CD14-positive monocyte (primary cell): Measurements from ENCODE around the gene STARD13. TPM values are rescaled to one million over a fixed set of nuclear protein-coding genes. Genes with fewer than 3 reads are reported as not detected.
A peak's percentile ranks its signal among the peaks of the same experiment; 100 is the strongest.

Experiments
- DNase-seq, 3 donors: peaks; one replicate each; pipeline ENCODE4 v3.0.0-alpha.2; 2011 to 2022
- H2AFZ ChIP-seq: 2 replicates; pipeline ENCODE4 v1.6.0; 2012; ENCODE audit warnings: mild to moderate bottlenecking, low read depth, low read length, inconsistent platforms; ENCODE audit not compliant: insufficient read depth, poor library complexity, severe bottlenecking
- H3K27ac ChIP-seq, 2 donors: 1 replicate in 1 of 2; 2 replicates in 1 of 2; pipeline ENCODE4 v1.5.1; 2012 to 2013; ENCODE audit warnings: low read length in 2 of 2, control low read depth in 1 of 2, inconsistent platforms in 1 of 2, low read depth in 1 of 2, mild to moderate bottlenecking in 1 of 2
- H3K27me3 ChIP-seq, 2 donors: one replicate each; pipeline versions ENCODE4 v1.6.0 to v1.6.1; 2011 to 2013; ENCODE audit warnings: low read length in 2 of 2; ENCODE audit not compliant: control insufficient read depth in 2 of 2, insufficient read depth in 2 of 2
- H3K36me3 ChIP-seq, 2 donors: replicated peaks in 1 of 2; 1 replicate in 1 of 2; 2 replicates in 1 of 2; pipeline versions ENCODE4 v1.5.1 to v1.6.1; 2012 to 2013; ENCODE audit warnings: low read length in 2 of 2, control low read depth in 1 of 2, inconsistent platforms in 1 of 2, mild to moderate bottlenecking in 1 of 2; ENCODE audit not compliant: insufficient read depth in 2 of 2, control insufficient read depth in 1 of 2
- H3K4me1 ChIP-seq, 2 donors: 1 replicate in 1 of 2; 2 replicates in 1 of 2; pipeline versions ENCODE4 v1.5.1 to v1.6.1; 2012 to 2013; ENCODE audit warnings: low read length in 2 of 2, control low read depth in 1 of 2, inconsistent platforms in 1 of 2, mild to moderate bottlenecking in 1 of 2, moderate library complexity in 1 of 2; ENCODE audit not compliant: insufficient read depth in 2 of 2, control insufficient read depth in 1 of 2
- H3K4me2 ChIP-seq: replicated peaks from 2 replicates; pipeline ENCODE3; 2012; ENCODE audit warnings: low read length, moderate library complexity, mild to moderate bottlenecking; ENCODE audit not compliant: poor library complexity, severe bottlenecking; ENCODE audit errors: extremely low read depth
- H3K4me3 ChIP-seq, 3 experiments: fragments of 200-600 bp in 1 of 3; sonication (generic) in 1 of 3; replicated peaks in 1 of 3; 1 replicate in 2 of 3; 2 replicates in 1 of 3; pipeline ENCODE4 v1.5.1; 2011 to 2013; ENCODE audit warnings: low read length in 3 of 3, mild to moderate bottlenecking in 3 of 3, control low read depth in 2 of 3, low read depth in 2 of 3, inconsistent platforms in 1 of 3, moderate library complexity in 1 of 3
- H3K79me2 ChIP-seq: 2 replicates; pipeline ENCODE4 v1.6.0; 2012; ENCODE audit warnings: mild to moderate bottlenecking, control low read depth, inconsistent platforms, low read length, moderate library complexity; ENCODE audit not compliant: insufficient read depth
- H3K9ac ChIP-seq: 2 replicates; pipeline ENCODE4 v1.6.0; 2017; ENCODE audit warnings: low read length, mild to moderate bottlenecking; ENCODE audit not compliant: insufficient read depth, poor library complexity, severe bottlenecking
- H3K9me3 ChIP-seq, 2 donors: replicated peaks in 1 of 2; 1 replicate in 1 of 2; 2 replicates in 1 of 2; pipeline versions ENCODE4 v1.5.1 to v1.6.1; 2012 to 2013; ENCODE audit warnings: low read length in 2 of 2, control low read depth in 1 of 2; ENCODE audit not compliant: control insufficient read depth in 1 of 2, insufficient read depth in 1 of 2
- H4K20me1 ChIP-seq: 2 replicates; pipeline ENCODE4 v1.6.0; 2012; ENCODE audit warnings: mild to moderate bottlenecking, low read length, control low read depth, moderate library complexity; ENCODE audit not compliant: insufficient read depth
- H3K27ac Mint-ChIP-seq, 7 donors: one replicate each; pipeline ENCODE4 v1.8.0; 2020; ENCODE audit warnings: mild to moderate bottlenecking in 7 of 7, mixed read lengths in 7 of 7, moderate library complexity in 6 of 7, inconsistent platforms in 2 of 7
- H3K27me3 Mint-ChIP-seq, 3 donors: one replicate each; pipeline ENCODE4 v1.8.0; 2021 to 2022; ENCODE audit warnings: low read depth in 3 of 3, mild to moderate bottlenecking in 3 of 3, mixed read lengths in 3 of 3, moderate library complexity in 3 of 3, inconsistent platforms in 1 of 3
- H3K36me3 Mint-ChIP-seq, 2 donors: one replicate each; pipeline ENCODE4 v1.8.0; 2020; ENCODE audit warnings: mixed read lengths in 2 of 2, inconsistent platforms in 1 of 2, mild to moderate bottlenecking in 1 of 2
- H3K4me1 Mint-ChIP-seq: one replicate; pipeline ENCODE4 v1.8.0; 2020; ENCODE audit warnings: mild to moderate bottlenecking, mixed read lengths
- H3K4me3 Mint-ChIP-seq, 2 donors: one replicate each; pipeline ENCODE4 v1.8.0; 2020; ENCODE audit warnings: mild to moderate bottlenecking in 2 of 2, mixed read lengths in 2 of 2, moderate library complexity in 1 of 2
- H3K9me3 Mint-ChIP-seq, 7 donors: one replicate each; pipeline ENCODE4 v1.8.0; 2020 to 2022; ENCODE audit warnings: mixed read lengths in 7 of 7, mild to moderate bottlenecking in 6 of 7, moderate library complexity in 6 of 7, inconsistent platforms in 2 of 7
- CTCF ChIP-seq: fragments of 200-600 bp; IDR thresholded peaks from one replicate; pipeline ENCODE4 v1.8.0; 2022; ENCODE audit warnings: antibody characterized with exemption, mild to moderate bottlenecking
- WGBS: methylation state at CpG from one replicate; pipeline ENCODE4 v1.1.5; 2013; ENCODE audit warnings: missing lambda C conversion rate; ENCODE audit not compliant: insufficient coverage; 5-methylcytosine and 5-hydroxymethylcytosine counted together
- intact Hi-C, 2 donors: fragments of 100-400 bp; cut with micrococcal nuclease; formaldehyde crosslinking; loops; one replicate each; pipeline versions ENCODE4 v1.15.0 to v1.15.1; 2023
- polyA plus RNA-seq, 3 donors: library from polyadenylated mRNA; depleted of rRNA in 1 of 3; unstranded in 2 of 3; stranded (reverse) in 1 of 3; fragments of 300-500 nt in 2 of 3; fragments of >200 nt in 1 of 3; fragmentation: Illumina TruSeq in 2 of 3; gene quantifications; 1 replicate in 2 of 3; 2 replicates in 1 of 3; pipeline ENCODE4 v1.2.3, GENCODE V29; 2012 to 2021

Gene STARD13
- polyA plus RNA-seq, 3 donors, result 0.37 to 0.69 (median 0.60) TPM

- no peak for DNase-seq
- TF ChIP-seq CTCF, result no peak
- H3K79me2 ChIP-seq, result no peaks in the 10 kb centered on the region
- H3K4me2 ChIP-seq, result no peak overlapping the region
- H3K9ac ChIP-seq, result no peak overlapping the region
- Mint-ChIP-seq H3K4me1 (peaks cover 36% of the 10 kb centered on the region), H3K36me3 (no peaks in the 10 kb centered on the region), H3K9me3 (no peaks in the 10 kb centered on the region), H3K27ac (no peak overlapping the region), H3K4me3 (peak overlapping the region in 1 of 2 donors; percentile 99), H3K27me3 (peaks cover 0 to 3% (median 0%) of the 10 kb centered on the region in 3 donors)
- H4K20me1 ChIP-seq, result no peaks in the 10 kb centered on the region
- no peak overlapping the region for H2AFZ ChIP-seq
- no peaks in the 10 kb centered on the region for H3K36me3 ChIP-seq
- H3K4me3 ChIP-seq, result no peak overlapping the region
- intact Hi-C loops, result no loop called here
- WGBS, result no CpG with 5 or more reads among the region's 1 CpG
- H3K4me1 ChIP-seq, result peaks cover 16 to 21% of the 10 kb centered on the region in 2 donors
- no peaks in the 10 kb centered on the region for H3K27me3 ChIP-seq
- H3K27ac ChIP-seq, result no peak overlapping the region
- no peaks in the 10 kb centered on the region for H3K9me3 ChIP-seq
Observed at GRCh38 chr13:33284031-33284430, 1.5 kb downstream of the STARD13 start.

- Histone ChIP-seq H3K9me3 (no peaks in the 10 kb centered on the region), H4K20me1 (no peaks in the 10 kb centered on the region), H3K4me1 (peaks cover 16 to 21% of the 10 kb centered on the region in 2 donors), H3K4me3 (no peak overlapping the region), H3K36me3 (no peaks in the 10 kb centered on the region), H3K4me2 (no peak overlapping the region), H3K27me3 (no peaks in the 10 kb centered on the region), H2AFZ (no peak overlapping the region), H3K9ac (no peak overlapping the region), H3K79me2 (no peaks in the 10 kb centered on the region), H3K27ac (no peak overlapping the region)
- Mint-ChIP-seq H3K9me3 (no peaks in the 10 kb centered on the region), H3K4me1 (peaks cover 37% of the 10 kb centered on the region), H3K36me3 (no peaks in the 10 kb centered on the region), H3K27ac (no peak overlapping the region), H3K4me3 (no peak overlapping the region), H3K27me3 (peaks cover 0 to 3% (median 0%) of the 10 kb centered on the region in 3 donors)
- no CpG with 5 or more reads among the region's 1 CpG for WGBS
- no peak for TF ChIP-seq CTCF
- intact Hi-C loops, result no loop called here
- no peak for DNase-seq
Observed at GRCh38 chr13:33283195-33283911, 2.2 kb downstream of the STARD13 start.
